Mucosa of descending colon (tissue), 3 donors: ENCODE measurements around the gene PPP2R3A. TPM values are rescaled to one million over a fixed set of nuclear protein-coding genes. Genes with fewer than 3 reads are reported as not detected.

Source experiments
- ATAC-seq: fragments of 200-7000 bp; cut with Tn5 transposase; one replicate; pipeline ENCODE4 v1.9.1; 2020; ENCODE audit warnings: mild to moderate bottlenecking, moderate library complexity
- DNase-seq, 3 donors: peaks; one replicate each; pipeline ENCODE4 v3.0.0-alpha.2; 2020
- H3K36me3 ChIP-seq: fragments of 200-600 bp; one replicate; pipeline ENCODE4 v1.8.0; 2021; ENCODE audit warnings: low read depth, mild to moderate bottlenecking
- H3K4me1 ChIP-seq: fragments of 200-600 bp; one replicate; pipeline ENCODE4 v1.8.0; 2021; ENCODE audit warnings: low read depth, mild to moderate bottlenecking
- H3K4me3 ChIP-seq: fragments of 200-600 bp; one replicate; pipeline ENCODE4 v1.8.0; 2021; ENCODE audit warnings: mild to moderate bottlenecking
- H3K9me3 ChIP-seq: fragments of 200-600 bp; one replicate; pipeline ENCODE4 v1.8.0; 2021; ENCODE audit warnings: mild to moderate bottlenecking
- intact Hi-C, 2 donors: fragments of 100-400 bp; cut with DNase I in 1 of 2; cut with micrococcal nuclease in 1 of 2; formaldehyde crosslinking; loops; one replicate each; pipeline versions ENCODE4 v1.11.0 to v1.11.1; 2022; cut with DNase I, micrococcal nuclease
- total RNA-seq, 3 donors: library from RNA; stranded (reverse); fragmentation: NEBNext Ultra II Directional in 2 of 3; extraction: Animal tissue kit (Norgen Biotek cat#: 25700) in 2 of 3; gene quantifications; one replicate each; pipeline versions ENCODE4 v1.2.1 to v1.2.4, GENCODE V29; 2021 to 2023
- TF ChIP-seq, protein P1 (sequence below): fragments of 200-600 bp; IDR thresholded peaks from one replicate; pipeline ENCODE4 v1.8.0; 2022; ENCODE audit warnings: antibody characterized with exemption, mild to moderate bottlenecking
- donor health status: DM: no; HTN: no; CAD: no; lungs with moderate emphysema.
- donor health status: DM: no; HTN: no; CAD: no.
- donor health status: DM: no; HTN: yes; CAD: no.

PPP2R3A gene
- total RNA-seq, 3 donors from 2014 or later, result 16.4 to 33.8 (median 28.5) TPM

DNA sequence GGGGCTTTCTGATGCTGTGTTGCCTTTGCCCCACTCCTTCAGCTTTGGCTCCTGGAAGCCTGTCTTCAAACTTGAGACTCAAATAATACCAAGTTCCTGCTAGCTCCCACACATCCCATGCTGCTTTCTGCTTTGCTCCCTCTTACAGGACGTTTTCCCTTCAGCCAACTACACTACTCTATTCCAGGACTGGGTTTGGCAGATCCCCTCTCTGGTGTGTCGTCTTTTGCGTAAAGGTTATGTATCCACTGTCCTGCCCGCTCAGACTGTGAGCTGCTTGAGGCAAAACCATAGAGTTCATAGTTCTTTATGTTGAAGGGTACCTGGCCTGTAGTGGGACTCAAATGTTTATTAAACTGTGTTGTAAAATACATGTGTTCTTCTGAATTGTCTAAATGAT, 25.4 kb downstream of the PPP2R3A start:
- DNase-seq, result no peak
- Histone ChIP-seq H3K4me3 (no peak overlapping the region), H3K4me1 (peaks cover 3% of the 10 kb centered on the region), H3K9me3 (no peaks in the 10 kb centered on the region), H3K36me3 (no peaks in the 10 kb centered on the region)
- no peak for ATAC-seq
- intact Hi-C loops, result no loop called here
- TF ChIP-seq, protein P1, sequence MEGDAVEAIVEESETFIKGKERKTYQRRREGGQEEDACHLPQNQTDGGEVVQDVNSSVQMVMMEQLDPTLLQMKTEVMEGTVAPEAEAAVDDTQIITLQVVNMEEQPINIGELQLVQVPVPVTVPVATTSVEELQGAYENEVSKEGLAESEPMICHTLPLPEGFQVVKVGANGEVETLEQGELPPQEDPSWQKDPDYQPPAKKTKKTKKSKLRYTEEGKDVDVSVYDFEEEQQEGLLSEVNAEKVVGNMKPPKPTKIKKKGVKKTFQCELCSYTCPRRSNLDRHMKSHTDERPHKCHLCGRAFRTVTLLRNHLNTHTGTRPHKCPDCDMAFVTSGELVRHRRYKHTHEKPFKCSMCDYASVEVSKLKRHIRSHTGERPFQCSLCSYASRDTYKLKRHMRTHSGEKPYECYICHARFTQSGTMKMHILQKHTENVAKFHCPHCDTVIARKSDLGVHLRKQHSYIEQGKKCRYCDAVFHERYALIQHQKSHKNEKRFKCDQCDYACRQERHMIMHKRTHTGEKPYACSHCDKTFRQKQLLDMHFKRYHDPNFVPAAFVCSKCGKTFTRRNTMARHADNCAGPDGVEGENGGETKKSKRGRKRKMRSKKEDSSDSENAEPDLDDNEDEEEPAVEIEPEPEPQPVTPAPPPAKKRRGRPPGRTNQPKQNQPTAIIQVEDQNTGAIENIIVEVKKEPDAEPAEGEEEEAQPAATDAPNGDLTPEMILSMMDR, result no peak

DNA sequence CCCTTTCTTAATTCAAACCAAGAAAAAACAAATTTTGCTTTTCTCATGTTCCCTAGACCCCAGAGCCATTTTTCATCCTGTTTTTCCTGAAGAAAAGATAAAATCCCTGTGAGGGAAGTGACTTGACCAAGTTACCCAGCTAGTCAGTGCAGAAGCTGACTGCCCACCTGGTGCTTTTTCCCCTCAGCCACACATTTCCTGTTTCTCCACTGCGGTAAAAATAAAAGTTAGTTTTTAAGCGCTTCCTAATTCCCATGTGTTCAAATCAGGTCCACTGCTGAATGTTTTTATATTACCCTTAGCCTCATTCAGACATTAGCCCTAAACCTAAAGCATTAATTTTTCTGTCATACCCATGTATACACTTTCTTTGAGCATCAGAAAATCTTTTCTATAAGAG, 26.1 kb downstream of the PPP2R3A start:
- DNase-seq (no peak), ATAC-seq (no peak)
- peaks cover 3% of the 10 kb centered on the region for H3K4me1 ChIP-seq

DNA sequence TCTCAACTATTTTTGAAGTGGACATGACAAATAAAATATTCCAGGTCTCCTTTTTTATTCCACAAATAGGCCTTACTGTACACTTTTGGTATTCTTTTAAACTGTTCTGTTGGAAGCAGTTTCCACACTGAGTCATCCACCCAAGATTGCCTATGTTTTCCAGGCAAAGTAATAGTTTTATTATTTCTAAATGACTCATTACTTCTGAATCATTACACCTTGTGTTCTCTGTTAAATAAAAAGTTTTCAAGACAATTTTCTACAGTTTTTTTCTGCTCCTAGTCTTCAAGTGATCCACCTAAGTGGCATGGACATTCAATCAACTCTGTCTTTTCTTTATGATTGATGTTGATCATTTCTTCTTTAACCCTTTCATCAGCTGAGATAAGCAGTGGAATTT, 26.5 kb downstream of the PPP2R3A start:
- ATAC-seq, result peak; percentile 70
- Histone ChIP-seq H3K36me3 (no peaks in the 10 kb centered on the region), H3K4me1 (peaks cover 3% of the 10 kb centered on the region), H3K4me3 (no peak overlapping the region), H3K9me3 (no peaks in the 10 kb centered on the region)
- DNase-seq, result no peak
- intact Hi-C loops, result no loop called here
- TF ChIP-seq, protein P1, result no peak

More for the DNA sequence above, 26.1 kb downstream of the PPP2R3A start:
- intact Hi-C loops, result no loop called here
- Histone ChIP-seq H3K4me3 (no peak overlapping the region), H3K36me3 (no peaks in the 10 kb centered on the region), H3K9me3 (no peaks in the 10 kb centered on the region)
- TF ChIP-seq, protein P1, result no peak

DNA sequence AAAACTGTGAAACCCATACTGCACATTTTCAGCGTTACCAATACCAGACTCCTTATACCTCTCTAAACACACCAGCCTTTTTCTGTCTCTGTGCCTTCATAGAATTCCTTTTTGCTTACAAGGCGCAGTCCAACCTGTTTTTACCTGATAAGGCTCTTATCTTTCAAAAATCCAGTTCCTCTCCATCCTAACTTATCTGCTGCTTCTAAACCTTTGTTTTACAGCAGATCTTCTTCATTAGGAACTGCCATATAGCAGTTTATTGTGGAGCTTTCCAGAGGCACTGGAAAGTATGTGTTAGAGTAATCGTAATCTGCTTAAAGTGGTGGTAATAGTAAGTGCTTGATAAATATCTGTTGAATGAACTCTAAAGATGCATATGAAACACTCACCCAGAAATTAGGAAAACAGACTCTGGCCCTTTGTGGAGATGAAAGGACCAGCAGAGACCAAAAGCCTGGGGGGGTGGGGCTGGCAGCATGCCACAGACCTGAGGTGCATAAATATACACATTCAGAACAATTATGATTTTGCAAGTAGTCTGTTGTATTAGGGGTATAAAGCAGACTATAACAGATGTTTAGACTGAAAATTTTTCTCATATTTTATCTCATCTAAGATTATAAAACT, 29.3 kb downstream of the PPP2R3A start:
- DNase-seq (no peak), ATAC-seq (no peak)
- TF ChIP-seq, protein P1, result no peak
- intact Hi-C loops, result no loop called here
- H3K4me1 ChIP-seq, result peaks cover 3% of the 10 kb centered on the region
- H3K4me3 ChIP-seq, result no peak overlapping the region
- H3K36me3 ChIP-seq, result no peaks in the 10 kb centered on the region
- H3K9me3 ChIP-seq, result no peaks in the 10 kb centered on the region

DNA sequence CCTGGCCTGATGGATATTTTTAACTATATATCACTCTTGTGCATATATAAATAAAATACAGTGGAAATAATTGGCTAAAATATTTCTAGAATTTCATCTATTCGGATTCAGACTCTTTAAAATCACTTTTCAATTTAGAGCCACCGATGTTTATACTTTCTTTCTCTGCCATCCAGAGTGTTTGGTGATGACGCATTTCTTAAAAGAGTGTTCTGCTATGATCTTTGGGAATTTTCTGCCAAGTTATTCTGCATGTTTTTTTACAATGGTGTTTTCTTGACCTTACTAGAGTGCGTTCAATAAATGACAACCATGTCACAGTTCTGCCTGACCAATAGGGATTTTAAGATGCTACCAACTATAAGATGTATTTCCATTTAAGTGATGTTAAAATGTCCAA, 30.2 kb downstream of the PPP2R3A start:
- Histone ChIP-seq H3K9me3 (no peaks in the 10 kb centered on the region), H3K36me3 (no peaks in the 10 kb centered on the region), H3K4me3 (no peak overlapping the region), H3K4me1 (peaks cover 3% of the 10 kb centered on the region)
- ATAC-seq, result no peak
- intact Hi-C loops, result no loop called here
- TF ChIP-seq, protein P1, result no peak
- DNase-seq, result no peak
